GM23248 (cell line): ENCODE data around the gene DNASE2B. TPM values are rescaled to one million over a fixed set of nuclear protein-coding genes. Genes with fewer than 3 reads are reported as not detected.

Experiments
- DNase-seq: peaks from one replicate; pipeline ENCODE4 v3.0.0-alpha.2; 2015
- H2AFZ ChIP-seq: fragments of 200-600 bp; sonication (generic); 2 replicates; pipeline ENCODE4 v1.6.1; 2016; ENCODE audit warnings: antibody characterized with exemption
- H3F3A ChIP-seq: fragments of 200-600 bp; sonication (generic); 2 replicates; pipeline ENCODE4 v1.6.1; 2016; ENCODE audit warnings: mild to moderate bottlenecking, antibody characterized with exemption, mixed run types; ENCODE audit not compliant: insufficient read depth
- H3K27ac ChIP-seq: fragments of 200-600 bp; sonication (generic); 2 replicates; pipeline ENCODE4 v1.5.1; 2016; ENCODE audit warnings: mild to moderate bottlenecking
- H3K27me3 ChIP-seq: fragments of 200-600 bp; sonication (generic); replicated peaks from 2 replicates; pipeline ENCODE4 v1.6.1; 2016; ENCODE audit warnings: mild to moderate bottlenecking; ENCODE audit not compliant: insufficient read depth
- H3K36me3 ChIP-seq: fragments of 200-600 bp; sonication (generic); 2 replicates; pipeline ENCODE4 v1.6.1; 2016; ENCODE audit warnings: low read depth, mild to moderate bottlenecking
- H3K4me1 ChIP-seq: fragments of 200-600 bp; sonication (generic); 2 replicates; pipeline ENCODE4 v1.6.1; 2016; ENCODE audit warnings: mild to moderate bottlenecking; ENCODE audit not compliant: insufficient read depth
- H3K4me2 ChIP-seq: fragments of 200-600 bp; sonication (generic); one replicate; pipeline ENCODE4 v1.6.1; 2016; ENCODE audit warnings: mild to moderate bottlenecking; ENCODE audit not compliant: unreplicated experiment
- H3K4me3 ChIP-seq: fragments of 200-600 bp; sonication (generic); 2 replicates; pipeline ENCODE4 v1.5.1; 2016; ENCODE audit warnings: mild to moderate bottlenecking
- H3K79me2 ChIP-seq: fragments of 200-600 bp; sonication (generic); 2 replicates; pipeline ENCODE4 v1.6.1; 2016; ENCODE audit warnings: mild to moderate bottlenecking; ENCODE audit not compliant: insufficient read depth
- H3K9ac ChIP-seq: fragments of 200-600 bp; sonication (generic); 2 replicates; pipeline ENCODE4 v1.6.1; 2016; ENCODE audit warnings: mild to moderate bottlenecking
- H3K9me2 ChIP-seq: fragments of 200-600 bp; sonication (generic); 2 replicates; pipeline ENCODE4 v1.6.1; 2016; ENCODE audit warnings: mixed run types, mild to moderate bottlenecking, moderate library complexity; ENCODE audit not compliant: insufficient read depth
- H3K9me3 ChIP-seq: fragments of 200-600 bp; sonication (generic); one replicate; pipeline ENCODE4 v1.6.1; 2017; ENCODE audit warnings: low read depth
- H4K20me1 ChIP-seq: fragments of 200-600 bp; sonication (generic); 2 replicates; pipeline ENCODE4 v1.6.0; 2016; ENCODE audit not compliant: insufficient read depth
- EZH2 ChIP-seq: fragments of 200-600 bp; sonication (generic); IDR thresholded peaks from 2 replicates; pipeline ENCODE4 v1.6.1; 2018; ENCODE audit warnings: antibody characterized with exemption, mild to moderate bottlenecking; ENCODE audit not compliant: insufficient read depth, poor library complexity, severe bottlenecking
- EZH2phosphoT487 ChIP-seq: fragments of 200-600 bp; sonication (generic); IDR thresholded peaks from 2 replicates; pipeline ENCODE4 v1.6.1; 2018; ENCODE audit warnings: antibody characterized with exemption, moderate library complexity, mild to moderate bottlenecking, low read depth; ENCODE audit not compliant: insufficient read depth
- WGBS, 2 experiments: methylation state at CpG; one replicate each; pipeline ENCODE4 v1.1.6; 2015 to 2017; ENCODE audit warnings: low lambda C conversion rate in 2 of 2, low coverage in 1 of 2; ENCODE audit errors: missing lambda C conversion rate in 2 of 2; 5-methylcytosine and 5-hydroxymethylcytosine counted together
- in situ Hi-C: fragments of 300-500 bp; cut with MboI; formaldehyde crosslinking; loops from 2 replicates; pipeline ENCODE4 v1.15.0; 2020
- polyA plus RNA-seq: library from polyadenylated mRNA; unstranded; fragments of >200 nt; fragmentation: Nextera tagmentation; extraction: Ambion mirVana; gene quantifications from 2 replicates; pipeline ENCODE4 v1.2.1, GENCODE V29; 2016
- total RNA-seq: library from RNA; depleted of rRNA; stranded (reverse); fragments of >200 nt; shearing (Covaris generic); gene quantifications from 2 replicates; pipeline ENCODE4 v1.2.3, GENCODE V29; 2014

The DNASE2B gene
- total and polyA plus RNA-seq, 2 experiments from 2014 or later = not detected

DNA sequence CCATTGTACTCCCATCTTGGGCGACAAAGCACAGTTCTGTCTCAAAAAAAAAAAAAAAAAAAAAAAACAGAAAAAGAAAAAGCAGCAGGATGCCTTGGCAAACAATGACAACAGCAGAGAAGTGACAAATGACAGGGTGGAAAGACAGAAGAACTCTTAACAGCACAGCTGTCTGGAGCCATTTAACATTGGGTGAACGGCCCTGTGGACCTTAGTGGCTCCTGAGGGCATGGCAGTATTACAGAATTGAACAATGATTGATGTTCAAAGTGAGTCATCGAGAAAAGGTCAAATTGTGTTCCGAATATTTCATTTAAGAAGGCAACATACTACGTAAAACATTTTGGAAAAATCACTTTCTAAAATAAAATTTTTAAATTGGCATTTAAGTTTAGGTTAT lies 30.0 kb downstream of the DNASE2B start:
- H3K27ac ChIP-seq = no peak overlapping the region
- DNase-seq = no peak
- H4K20me1 ChIP-seq = no peaks in the 10 kb centered on the region
- H3K4me2 ChIP-seq = no peak overlapping the region
- in situ Hi-C loops = no loop called here
- no peaks in the 10 kb centered on the region for H3K36me3 ChIP-seq
- H3K4me3 ChIP-seq = no peak overlapping the region
- TF ChIP-seq EZH2 = no peak
- no peak for TF ChIP-seq EZH2phosphoT487
- no peaks in the 10 kb centered on the region for H3K27me3 ChIP-seq
- H3K4me1 ChIP-seq = no peaks in the 10 kb centered on the region
- no peaks in the 10 kb centered on the region for H3F3A ChIP-seq
- H3K9me3 ChIP-seq = no peaks in the 10 kb centered on the region
- WGBS, 2 experiments = 50 to 69% methylated on average over 5 of the region's 5 CpGs
- no peaks in the 10 kb centered on the region for H3K79me2 ChIP-seq
- no peak overlapping the region for H2AFZ ChIP-seq
- H3K9me2 ChIP-seq = no peaks in the 10 kb centered on the region
- no peak overlapping the region for H3K9ac ChIP-seq

DNA sequence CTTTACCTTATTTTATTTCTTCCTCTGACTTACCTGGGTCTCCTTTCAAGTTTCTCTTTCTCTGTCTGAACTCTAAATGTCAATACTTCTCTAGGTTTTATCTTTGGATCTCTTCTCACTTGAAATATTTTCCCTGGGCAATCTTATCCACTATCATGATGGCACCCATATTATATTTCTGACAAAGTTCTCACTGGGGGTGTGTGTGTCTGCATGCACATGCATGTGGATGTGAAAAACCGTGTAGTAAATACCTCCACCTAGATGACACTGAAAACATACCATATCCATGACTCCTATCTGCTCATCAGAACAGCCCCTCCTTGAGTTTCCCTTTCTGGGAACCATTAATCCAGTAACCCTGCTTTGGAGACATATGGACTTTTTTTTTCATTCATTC lies 30.9 kb downstream of the DNASE2B start:
- 93 to 96% methylated on average over 1 of the region's 1 CpG for WGBS, 2 experiments
- Histone ChIP-seq H3K36me3 (no peaks in the 10 kb centered on the region), H4K20me1 (no peaks in the 10 kb centered on the region), H3K79me2 (no peaks in the 10 kb centered on the region), H3K4me1 (no peaks in the 10 kb centered on the region), H3K9me2 (no peaks in the 10 kb centered on the region), H3F3A (no peaks in the 10 kb centered on the region), H3K9ac (no peak overlapping the region), H3K27me3 (no peaks in the 10 kb centered on the region), H2AFZ (no peak overlapping the region), H3K27ac (no peak overlapping the region), H3K4me3 (no peak overlapping the region), H3K4me2 (no peak overlapping the region), H3K9me3 (no peaks in the 10 kb centered on the region)
- no peak for DNase-seq
- in situ Hi-C loops = no loop called here
- TF ChIP-seq EZH2 (no peak), EZH2phosphoT487 (no peak)

DNA sequence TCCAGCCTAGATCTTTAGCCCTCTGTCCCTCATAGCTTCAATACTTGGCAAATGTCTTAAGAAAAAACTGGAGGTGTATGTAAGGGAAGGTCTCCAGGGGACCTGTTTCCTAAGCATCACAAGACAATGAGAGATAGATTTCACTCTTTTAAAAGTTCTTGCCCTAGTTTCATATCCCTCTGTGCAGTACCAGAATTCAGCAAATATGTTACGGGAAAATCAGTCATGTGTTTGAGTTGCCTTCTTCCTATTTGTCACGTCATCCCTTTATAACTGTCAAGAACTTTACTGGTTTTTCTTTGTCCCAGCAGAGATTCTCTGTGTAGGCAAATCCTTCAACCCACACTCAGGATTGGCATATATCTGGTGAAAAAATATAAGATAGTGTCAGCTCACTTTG lies 32.3 kb downstream of the DNASE2B start:
- in situ Hi-C loops = loop anchor here (10.0 kb wide), 2 partner anchors 276 to 506 kb away; no protein-coding TSS in a partner anchor
- Histone ChIP-seq H3K4me1 (peaks cover 9% of the 10 kb centered on the region; the same call in 1 of the 2 replicates), H3K4me3 (no peak overlapping the region), H3K9me2 (no peaks in the 10 kb centered on the region), H3K79me2 (no peaks in the 10 kb centered on the region), H3K36me3 (no peaks in the 10 kb centered on the region), H2AFZ (no peak overlapping the region), H3K27me3 (no peaks in the 10 kb centered on the region), H3K9me3 (no peaks in the 10 kb centered on the region), H3K9ac (no peak overlapping the region), H3F3A (no peaks in the 10 kb centered on the region), H3K27ac (no peak overlapping the region), H4K20me1 (no peaks in the 10 kb centered on the region), H3K4me2 (no peak overlapping the region)
- WGBS, 2 experiments = 48 to 49% methylated on average over 2 of the region's 2 CpGs
- no peak for DNase-seq
- TF ChIP-seq EZH2 (no peak), EZH2phosphoT487 (no peak)

DNA sequence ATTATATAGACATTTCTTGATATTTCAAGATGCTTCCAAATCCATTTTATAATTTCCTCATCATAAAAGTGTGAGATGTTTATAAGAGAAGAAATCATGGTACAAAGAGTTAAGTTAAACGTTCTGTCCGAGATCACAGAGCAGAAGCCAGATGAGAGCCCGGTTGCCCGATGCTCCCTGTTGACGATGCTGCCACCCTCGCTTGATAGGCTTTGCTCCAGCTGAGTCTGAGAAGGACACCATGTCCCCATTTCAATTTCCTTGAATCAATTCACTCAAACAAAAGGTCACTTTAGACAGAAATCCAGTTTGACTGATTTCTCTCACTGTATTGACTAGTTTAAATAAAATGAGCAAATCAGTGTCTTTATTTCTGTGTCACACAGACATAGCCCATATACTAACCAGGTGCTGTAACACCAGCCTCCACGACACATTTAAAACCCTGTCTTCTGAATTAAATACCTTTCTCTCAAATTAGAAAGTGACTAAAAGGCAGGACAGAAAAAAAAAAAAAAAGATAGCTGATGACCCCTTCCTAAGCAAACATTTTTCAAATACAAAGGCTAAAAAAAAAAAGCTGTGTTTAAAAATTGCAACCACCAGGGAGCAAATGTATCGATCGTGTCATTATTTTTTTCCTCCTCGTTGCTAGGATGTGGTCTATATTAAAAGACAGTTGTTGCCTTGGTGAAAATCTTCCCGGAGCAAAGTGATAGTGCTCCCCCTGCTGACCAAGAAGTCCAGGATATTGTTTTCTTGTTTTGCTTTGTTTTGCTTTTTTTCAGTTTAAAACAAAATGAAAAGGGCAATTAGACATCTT lies 35.2 kb downstream of the DNASE2B start:
- in situ Hi-C loops = loop anchor here (10.0 kb wide), 2 partner anchors 279 to 509 kb away; no protein-coding TSS in a partner anchor

More for the DNA sequence above, 35.2 kb downstream of the DNASE2B start:
- H4K20me1 ChIP-seq = no peaks in the 10 kb centered on the region
- DNase-seq = peak; percentile 81
- peak overlapping the region; percentile 74 for H2AFZ ChIP-seq
- H3K27ac ChIP-seq = no peak overlapping the region
- TF ChIP-seq EZH2 (no peak), EZH2phosphoT487 (no peak)
- peak overlapping the region; percentile 65 for H3K4me3 ChIP-seq
- H3K4me2 ChIP-seq = peak overlapping the region; percentile 71
- peaks cover 9% of the 10 kb centered on the region; the same call in 1 of the 2 replicates for H3K4me1 ChIP-seq
- no peaks in the 10 kb centered on the region for H3K9me3 ChIP-seq
- H3K79me2 ChIP-seq = no peaks in the 10 kb centered on the region
- H3K27me3 ChIP-seq = no peaks in the 10 kb centered on the region
- no peaks in the 10 kb centered on the region for H3K9me2 ChIP-seq
- WGBS, 2 experiments = 8 to 12% methylated on average over 11 of the region's 11 CpGs
- H3K36me3 ChIP-seq = no peaks in the 10 kb centered on the region
- peak overlapping the region; percentile 68 for H3K9ac ChIP-seq
- H3F3A ChIP-seq = no peaks in the 10 kb centered on the region
